GM18907 (cell line): ENCODE data around the gene ATPAF2.

ENCODE experiments used
- ATAC-seq: cut with Tn5 transposase; IDR thresholded peaks from one replicate; pipeline ENCODE4 v1.9.1; 2021; ENCODE audit warnings: mild to moderate bottlenecking, moderate library complexity; ENCODE audit not compliant: unreplicated experiment

The ATPAF2 gene

GRCh38 chr17:18040261-18040858 lies 1.4 kb upstream of the ATPAF2 start:
- ATAC-seq = no peak

- peak; percentile 31 for ATAC-seq
These were observed 730 bp upstream of the ATPAF2 start for GRCh38 chr17:18039535-18040260.

- ATAC-seq = no peak
These were observed 668 bp downstream of the ATPAF2 start for GRCh38 chr17:18038149-18038850.

GRCh38 chr17:18037486-18037885 lies 1.5 kb downstream of the ATPAF2 start:
- ATAC-seq = no peak

- ATAC-seq = no peak
These were observed 3.3 kb downstream of the ATPAF2 start for GRCh38 chr17:18035704-18036103.

GRCh38 chr17:18033442-18034099 lies 5.4 kb downstream of the ATPAF2 start:
- peak; percentile 63 for ATAC-seq

GRCh38 chr17:18031955-18032354 lies 7.0 kb downstream of the ATPAF2 start:
- ATAC-seq = no peak

GRCh38 chr17:18028952-18029540 lies 9.9 kb downstream of the ATPAF2 start:
- no peak for ATAC-seq

- no peak for ATAC-seq
These were observed 10.6 kb downstream of the ATPAF2 start for GRCh38 chr17:18028114-18028951.

GRCh38 chr17:18027280-18027679 lies 11.7 kb downstream of the ATPAF2 start:
- no peak for ATAC-seq

- ATAC-seq = no peak
These were observed 12.8 kb downstream of the ATPAF2 start for GRCh38 chr17:18025945-18026776.

- ATAC-seq = peak; percentile 65
These were observed 13.6 kb downstream of the ATPAF2 start for GRCh38 chr17:18025241-18025944.

GRCh38 chr17:18021372-18021771 lies 17.6 kb downstream of the ATPAF2 start:
- ATAC-seq = no peak

- ATAC-seq = no peak
These were observed 18.0 kb downstream of the ATPAF2 start for GRCh38 chr17:18020971-18021370.

GRCh38 chr17:18019838-18020154 lies 19.2 kb downstream of the ATPAF2 start:
- ATAC-seq = no peak

- no peak for ATAC-seq
These were observed 20.5 kb downstream of the ATPAF2 start for GRCh38 chr17:18018411-18018921.

- ATAC-seq = no peak
These were observed 21.0 kb downstream of the ATPAF2 start for GRCh38 chr17:18017958-18018357.

- ATAC-seq = no peak
These were observed 22.5 kb downstream of the ATPAF2 start for GRCh38 chr17:18016426-18016825.

GRCh38 chr17:18015593-18015992 lies 23.4 kb downstream of the ATPAF2 start:
- no peak for ATAC-seq
